HFFc6 (cell line): ENCODE data around the gene ZSCAN22. TPM values are rescaled to one million over a fixed set of nuclear protein-coding genes. Genes with fewer than 3 reads are reported as not detected.
"Not testable (repeated sequence)": the region's sequence is repeated elsewhere in the genome, so short reads cannot be mapped to it uniquely, and the experiment has no call there.

Source experiments
- DNase-seq: peaks from one replicate; pipeline ENCODE4 v3.0.0-alpha.2; 2018
- H3K27ac Mint-ChIP-seq: 2 replicates; pipeline ENCODE4 v1.8.0; 2020; ENCODE audit warnings: mild to moderate bottlenecking, mixed read lengths
- H3K27me3 Mint-ChIP-seq: 2 replicates; pipeline ENCODE4 v1.8.0; 2021; ENCODE audit warnings: mild to moderate bottlenecking, moderate library complexity, mixed read lengths; ENCODE audit not compliant: insufficient read depth
- H3K36me3 Mint-ChIP-seq: 2 replicates; pipeline ENCODE4 v1.8.0; 2021; ENCODE audit warnings: low read depth, mixed read lengths
- H3K4me1 Mint-ChIP-seq: 2 replicates; pipeline ENCODE4 v1.8.0; 2020; ENCODE audit warnings: low read depth, mixed read lengths
- H3K4me3 Mint-ChIP-seq: 2 replicates; pipeline ENCODE4 v1.8.0; 2020; ENCODE audit warnings: mild to moderate bottlenecking, moderate library complexity, mixed read lengths
- H3K9me3 Mint-ChIP-seq: 2 replicates; pipeline ENCODE4 v1.8.0; 2020; ENCODE audit warnings: mild to moderate bottlenecking, mixed read lengths
- CTCF ChIP-seq: fragments of 200-600 bp; sonication (generic); IDR thresholded peaks from 2 replicates; pipeline ENCODE4 v1.5.0; 2021; ENCODE audit warnings: antibody characterized with exemption, mild to moderate bottlenecking
- total RNA-seq, 6 experiments: library from RNA; stranded (reverse); fragmentation: NEBNext Ultra II Directional; extraction: Animal tissue kit (Norgen Biotek cat#: 25700); gene quantifications; 2 replicates in 1 of 6; 3 replicates in 5 of 6; pipeline ENCODE4 v1.2.3, GENCODE V29; 2021

The ZSCAN22 gene
- total RNA-seq, 6 experiments from 2014 or later = 2.5 to 3.0 (median 2.8) TPM

- H3K9me3 Mint-ChIP-seq = peaks cover 4% of the 10 kb centered on the region; the same call in 1 of the 2 replicates
- no peak for TF ChIP-seq CTCF
- DNase-seq = peak; percentile 32
- H3K27ac Mint-ChIP-seq = peak overlapping the region; percentile 71
- peaks cover 9% of the 10 kb centered on the region for H3K27me3 Mint-ChIP-seq
- peaks cover 17% of the 10 kb centered on the region for H3K36me3 Mint-ChIP-seq
- H3K4me1 Mint-ChIP-seq = peaks cover 24% of the 10 kb centered on the region
- H3K4me3 Mint-ChIP-seq = peak overlapping the region; percentile 98
Observed at GRCh38 chr19:58346961-58347929, 20.5 kb downstream of the ZSCAN22 start.

GRCh38 chr19:58348080-58348479 lies 21.3 kb downstream of the ZSCAN22 start:
- H3K9me3 Mint-ChIP-seq, H3K27me3 Mint-ChIP-seq, DNase-seq: not testable (repeated sequence)
- Mint-ChIP-seq H3K36me3 (peaks cover 16% of the 10 kb centered on the region; the same call in 1 of the 2 replicates), H3K4me3 (peak overlapping the region; percentile 98), H3K27ac (peak overlapping the region; percentile 71), H3K4me1 (peaks cover 21% of the 10 kb centered on the region)

GRCh38 chr19:58349590-58349989 lies 22.8 kb downstream of the ZSCAN22 start:
- TF ChIP-seq CTCF = no peak
- Mint-ChIP-seq H3K9me3 (peaks cover 4% of the 10 kb centered on the region; the same call in 1 of the 2 replicates), H3K27me3 (peaks cover 9% of the 10 kb centered on the region), H3K36me3 (peaks cover 16% of the 10 kb centered on the region; the same call in 1 of the 2 replicates), H3K4me3 (no peak overlapping the region), H3K4me1 (peaks cover 21% of the 10 kb centered on the region), H3K27ac (no peak overlapping the region)
- DNase-seq = no peak

- H3K27ac Mint-ChIP-seq = no peak overlapping the region
- H3K4me3 Mint-ChIP-seq = no peak overlapping the region
- no peak for DNase-seq
- H3K27me3 Mint-ChIP-seq = peaks cover 9% of the 10 kb centered on the region
- peaks cover 16% of the 10 kb centered on the region; the same call in 1 of the 2 replicates for H3K36me3 Mint-ChIP-seq
- H3K4me1 Mint-ChIP-seq = peaks cover 21% of the 10 kb centered on the region
- no peak for TF ChIP-seq CTCF
- peaks cover 4% of the 10 kb centered on the region; the same call in 1 of the 2 replicates for H3K9me3 Mint-ChIP-seq
Observed at GRCh38 chr19:58350001-58350861, 23.4 kb downstream of the ZSCAN22 start.

- peaks cover 4% of the 10 kb centered on the region; the same call in 1 of the 2 replicates for H3K9me3 Mint-ChIP-seq
- no peak for TF ChIP-seq CTCF
- H3K27me3 Mint-ChIP-seq = peaks cover 6% of the 10 kb centered on the region; the same call in 1 of the 2 replicates
- peaks cover 9% of the 10 kb centered on the region; the same call in 1 of the 2 replicates for H3K36me3 Mint-ChIP-seq
- no peak overlapping the region for H3K4me3 Mint-ChIP-seq
- peaks cover 13% of the 10 kb centered on the region for H3K4me1 Mint-ChIP-seq
- no peak for DNase-seq
- H3K27ac Mint-ChIP-seq = no peak overlapping the region
Observed at GRCh38 chr19:58350871-58351557, 24.2 kb downstream of the ZSCAN22 start.
